ENCODE data around the gene DUS2.
A peak's percentile ranks its signal among the peaks of the same experiment; 100 is the strongest.
"Not testable (repeated sequence)": the region's sequence is repeated elsewhere in the genome, so short reads cannot be mapped to it uniquely, and the experiment has no call there.

DUS2 gene

DNA sequence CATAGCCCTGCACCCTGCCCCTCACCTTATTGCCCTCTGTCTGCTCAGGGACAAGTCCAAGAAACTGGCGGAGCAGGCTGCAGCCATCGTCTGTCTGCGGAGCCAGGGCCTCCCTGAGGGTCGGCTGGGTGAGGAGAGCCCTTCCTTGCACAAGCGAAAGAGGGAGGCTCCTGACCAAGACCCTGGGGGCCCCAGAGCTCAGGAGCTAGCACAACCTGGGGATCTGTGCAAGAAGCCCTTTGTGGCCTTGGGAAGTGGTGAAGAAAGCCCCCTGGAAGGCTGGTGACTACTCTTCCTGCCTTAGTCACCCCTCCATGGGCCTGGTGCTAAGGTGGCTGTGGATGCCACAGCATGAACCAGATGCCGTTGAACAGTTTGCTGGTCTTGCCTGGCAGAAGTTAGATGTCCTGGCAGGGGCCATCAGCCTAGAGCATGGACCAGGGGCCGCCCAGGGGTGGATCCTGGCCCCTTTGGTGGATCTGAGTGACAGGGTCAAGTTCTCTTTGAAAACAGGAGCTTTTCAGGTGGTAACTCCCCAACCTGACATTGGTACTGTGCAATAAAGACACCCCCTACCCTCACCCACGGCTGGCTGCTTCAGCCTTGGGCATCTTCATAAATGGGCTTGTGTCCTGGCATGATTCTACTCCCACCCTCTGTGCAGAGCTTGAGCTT, 55.8 kb downstream of the DUS2 start:
- no peak for DNase-seq

DNA sequence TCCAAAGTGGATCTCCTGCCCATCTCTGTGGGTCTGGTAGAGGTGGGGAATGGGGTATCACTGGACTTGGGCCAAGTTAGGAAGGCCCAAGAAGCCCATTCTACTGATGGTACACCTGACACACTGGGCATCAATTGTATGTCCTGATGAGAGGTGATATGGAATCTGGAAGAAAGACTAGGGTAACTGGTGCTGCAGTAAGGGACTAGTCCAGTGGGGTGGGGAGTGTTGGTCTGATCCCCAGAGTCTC, 56.2 kb downstream of the DUS2 start:
- no peak for DNase-seq

DNA sequence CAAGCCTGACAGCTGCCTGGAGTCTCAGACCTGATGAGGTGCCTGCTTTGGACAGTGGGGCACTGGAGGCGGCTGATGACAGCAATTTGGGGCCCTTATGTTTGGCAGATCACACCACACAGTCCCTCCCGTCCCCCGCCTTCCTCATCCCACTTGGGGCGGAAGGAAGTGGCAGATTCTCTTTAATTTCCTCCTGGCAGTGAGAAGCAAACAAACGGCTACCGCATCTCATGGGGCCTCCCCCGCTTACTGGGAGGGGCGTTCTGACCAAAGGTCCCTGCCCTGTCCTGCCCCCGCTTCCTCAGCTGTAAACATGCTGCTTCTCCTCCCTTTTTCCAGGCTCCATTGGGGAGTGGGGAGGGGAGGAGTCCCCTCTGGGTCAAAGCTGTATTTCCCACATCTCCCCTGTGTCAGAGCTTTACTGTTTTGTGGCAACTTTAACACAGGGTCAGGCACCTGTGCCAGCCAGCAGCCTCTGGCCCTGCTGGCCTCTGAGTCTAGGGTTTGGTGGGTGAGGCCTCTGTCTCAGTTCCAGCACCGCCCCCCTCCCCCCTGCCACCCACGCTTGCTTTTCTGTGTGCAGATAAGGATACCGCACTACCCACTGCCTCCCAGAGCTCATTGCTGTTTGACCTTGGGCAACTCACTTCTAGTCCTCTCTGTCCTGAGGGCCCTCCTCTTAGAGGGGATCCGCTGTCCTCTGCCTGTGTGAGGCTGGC, 56.7 kb downstream of the DUS2 start:
- DNase-seq = peak; percentile 86

DNA sequence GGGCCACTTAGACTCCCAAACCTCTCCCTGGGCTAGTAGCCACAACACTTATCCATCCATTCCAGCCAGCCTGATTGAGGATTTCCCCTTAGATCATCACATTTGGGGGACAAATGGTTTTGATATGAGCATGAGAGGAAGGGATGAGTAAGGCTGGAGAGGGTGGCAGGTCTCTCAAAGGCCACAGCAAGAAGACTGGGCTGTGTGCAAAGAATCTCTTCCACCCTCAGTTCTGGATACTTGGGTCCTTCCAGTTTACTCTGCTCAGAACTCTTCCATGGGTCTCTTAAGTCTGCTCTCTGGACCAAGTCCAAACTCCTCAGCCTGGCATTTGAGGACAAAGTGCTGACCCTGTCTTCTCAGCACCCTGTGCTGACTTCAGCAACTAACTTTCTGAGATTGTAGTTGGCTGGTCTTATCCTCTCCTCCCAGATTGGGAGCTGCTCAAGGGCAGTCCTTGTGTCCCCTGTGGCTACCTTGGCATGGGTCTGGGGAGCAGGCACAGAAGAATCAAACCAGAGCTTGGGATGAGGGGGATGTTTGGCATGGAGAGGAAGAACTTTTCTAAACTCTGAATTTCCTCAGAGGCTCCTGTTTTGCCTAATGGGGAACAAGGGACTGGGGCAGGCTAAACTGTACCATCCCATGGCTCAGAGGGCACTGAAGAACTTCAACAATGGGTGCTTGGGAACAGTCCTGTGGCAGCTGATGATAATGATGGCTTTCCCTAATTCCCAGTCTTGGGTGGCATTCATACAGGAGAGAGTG, 59.0 kb downstream of the DUS2 start:
- peak; percentile 73 for DNase-seq

DNA sequence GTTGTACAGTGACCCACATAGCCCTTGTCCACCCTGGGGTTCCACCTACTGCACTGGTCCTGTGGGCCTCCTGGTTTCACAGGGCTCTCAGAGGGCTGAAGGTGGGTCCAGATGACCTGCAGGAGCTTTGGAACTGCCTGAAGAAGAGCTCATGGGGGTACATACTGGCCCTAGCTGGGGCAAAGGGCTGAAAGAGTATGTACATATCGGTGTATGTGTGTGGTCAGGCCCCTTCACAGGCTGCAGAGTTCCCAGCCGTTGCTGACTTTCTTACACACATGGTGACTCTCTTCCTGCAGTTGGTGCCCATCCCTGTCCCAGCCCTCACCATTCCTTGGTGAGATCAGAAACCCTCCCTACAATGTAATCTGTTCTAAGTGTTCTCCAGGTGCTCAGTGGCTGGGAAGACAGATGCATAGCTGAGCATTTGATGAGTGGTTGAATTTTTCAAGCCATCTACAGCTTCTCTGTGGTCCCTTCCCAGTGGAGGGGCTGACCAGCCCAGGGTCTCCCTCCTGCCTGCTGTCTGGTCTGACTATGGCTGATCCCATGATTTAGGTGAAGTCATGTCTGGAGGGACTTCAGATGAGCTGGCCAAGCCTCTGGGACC, 59.6 kb downstream of the DUS2 start:
- DNase-seq = no peak

DNA sequence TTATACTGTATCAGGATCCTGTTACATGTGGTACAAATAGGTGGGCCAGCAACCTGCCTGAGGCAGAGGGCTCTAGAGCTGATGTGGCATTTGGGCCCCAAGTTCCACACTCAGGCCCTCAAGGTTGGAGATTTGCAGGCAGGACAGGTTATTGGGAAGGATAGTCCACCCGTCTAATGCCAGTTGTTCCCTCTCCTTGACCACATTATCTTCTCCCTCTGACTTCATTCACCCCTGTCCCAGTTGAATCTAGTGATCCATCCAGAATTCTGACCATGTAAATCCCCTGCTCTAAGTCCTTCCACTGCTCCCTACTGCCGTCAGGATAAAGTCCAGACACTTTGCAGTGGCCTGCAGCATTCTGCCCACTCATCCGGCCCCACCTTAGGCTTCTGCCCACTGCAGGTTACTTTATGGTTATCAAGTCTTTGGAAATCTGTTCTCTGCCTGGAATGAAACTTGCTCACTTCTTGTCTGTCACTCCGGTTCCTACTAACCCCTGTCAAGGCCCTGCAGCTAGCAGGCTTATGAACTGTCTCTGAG, 60.2 kb downstream of the DUS2 start:
- DNase-seq = no peak

DNA sequence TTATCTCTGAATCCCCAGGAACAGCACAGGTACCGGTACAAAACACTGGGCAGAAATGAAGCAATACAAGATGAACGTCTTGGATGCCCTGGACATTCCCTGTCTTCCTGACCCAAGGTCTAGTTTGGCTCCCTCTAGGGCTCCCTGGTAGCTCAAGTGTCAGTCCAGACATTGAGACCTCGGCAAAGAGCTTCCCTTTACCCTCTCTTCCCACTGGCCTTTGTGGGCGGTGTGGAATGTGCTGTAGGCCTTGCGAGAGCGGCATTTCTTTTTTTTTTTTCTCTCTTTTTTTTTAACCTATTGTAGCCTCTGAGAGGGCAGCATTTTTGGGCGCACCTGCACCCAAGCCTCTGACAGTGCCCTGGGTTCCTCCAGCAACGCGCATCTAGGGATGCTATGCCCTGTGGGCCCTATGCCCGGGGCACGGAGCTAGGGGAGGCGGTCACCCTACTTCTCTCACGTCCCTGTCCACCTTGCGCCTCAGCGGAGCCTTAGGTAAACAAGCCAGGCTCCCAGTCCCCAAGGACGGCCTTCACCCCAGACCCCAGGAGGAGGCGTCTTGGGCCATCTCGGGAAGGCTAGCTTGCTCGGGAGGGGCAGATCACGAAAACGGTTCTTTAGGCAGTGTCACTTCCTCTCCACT, 60.9 kb downstream of the DUS2 start:
- no peak for DNase-seq

DNA sequence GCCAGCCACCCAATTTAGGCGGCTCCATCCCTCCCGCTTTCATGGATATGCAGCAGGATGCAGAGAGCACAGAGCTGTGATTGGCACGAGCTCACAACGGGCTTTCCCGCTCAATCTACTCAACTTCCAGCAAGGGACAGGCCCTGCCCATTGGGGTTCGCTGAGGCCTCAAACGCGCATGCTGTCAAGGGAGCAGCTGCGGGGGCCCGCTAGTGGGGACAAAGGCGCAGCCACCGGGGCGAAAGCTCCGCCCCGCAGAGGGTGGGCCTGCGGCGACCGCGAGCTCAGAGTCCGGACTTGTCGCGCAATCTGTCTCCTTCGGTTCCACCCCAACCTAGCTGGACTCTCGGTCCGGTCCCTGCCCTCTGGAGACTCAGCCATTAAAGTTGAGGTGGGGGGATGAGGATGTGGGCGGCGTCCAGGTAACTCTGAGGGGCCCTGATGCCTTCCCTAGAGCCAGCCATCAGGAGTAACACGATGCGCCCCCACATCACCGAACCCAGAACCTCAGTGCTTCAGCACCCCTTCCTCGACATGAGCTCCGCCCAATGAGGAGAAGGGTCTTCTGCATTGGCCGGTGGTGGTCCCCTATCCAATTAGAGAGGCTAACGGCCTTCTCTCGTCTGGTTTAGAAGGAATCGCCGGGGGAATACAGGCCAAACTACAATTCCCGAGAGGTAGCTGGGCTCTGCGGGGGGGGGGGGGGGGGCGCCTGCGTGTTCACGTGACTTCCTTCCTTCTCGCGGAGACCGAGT, 61.6 kb downstream of the DUS2 start:
- DNase-seq = peak; percentile 93

DNA sequence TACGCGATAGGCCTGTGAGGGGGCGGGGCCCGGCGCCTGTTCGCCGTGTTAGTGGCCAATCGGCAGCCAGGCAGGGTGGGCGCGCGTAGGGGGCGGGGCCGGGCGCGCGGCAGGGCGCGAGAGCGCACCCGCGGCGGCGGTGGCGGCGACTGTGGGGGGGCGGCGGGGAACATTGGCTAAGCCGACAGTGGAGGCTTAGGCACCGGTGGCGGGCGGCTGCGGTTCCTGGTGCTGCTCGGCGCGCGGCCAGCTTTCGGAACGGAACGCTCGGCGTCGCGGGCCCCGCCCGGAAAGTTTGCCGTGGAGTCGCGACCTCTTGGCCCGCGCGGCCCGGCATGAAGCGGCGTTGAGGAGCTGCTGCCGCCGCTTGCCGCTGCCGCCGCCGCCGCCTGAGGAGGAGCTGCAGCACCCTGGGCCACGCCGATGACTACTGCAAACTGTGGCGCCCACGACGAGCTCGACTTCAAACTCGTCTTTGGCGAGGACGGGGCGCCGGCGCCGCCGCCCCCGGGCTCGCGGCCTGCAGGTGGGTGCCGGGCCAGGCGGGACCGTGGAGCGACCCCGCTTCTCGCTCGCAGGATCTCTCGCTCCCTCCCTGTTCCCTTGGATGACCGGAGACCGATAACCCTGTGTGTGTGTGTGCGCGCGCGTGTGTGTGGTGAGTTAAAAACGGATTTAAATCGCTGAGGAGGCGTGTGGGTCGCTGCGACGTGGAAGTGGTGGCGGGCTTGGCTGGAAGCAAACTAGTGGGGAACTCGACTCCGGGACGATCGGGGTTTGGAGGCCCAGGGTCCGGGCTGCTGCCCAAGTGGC, 62.4 kb downstream of the DUS2 start, which contains the start of gene NFATC3:
NFATC3 (plus strand) TSS at position 112 of the 813 bp plus-strand sequence; CDS start at position 424, 312 bp downstream.
- DNase-seq = peak; percentile 99

DNA sequence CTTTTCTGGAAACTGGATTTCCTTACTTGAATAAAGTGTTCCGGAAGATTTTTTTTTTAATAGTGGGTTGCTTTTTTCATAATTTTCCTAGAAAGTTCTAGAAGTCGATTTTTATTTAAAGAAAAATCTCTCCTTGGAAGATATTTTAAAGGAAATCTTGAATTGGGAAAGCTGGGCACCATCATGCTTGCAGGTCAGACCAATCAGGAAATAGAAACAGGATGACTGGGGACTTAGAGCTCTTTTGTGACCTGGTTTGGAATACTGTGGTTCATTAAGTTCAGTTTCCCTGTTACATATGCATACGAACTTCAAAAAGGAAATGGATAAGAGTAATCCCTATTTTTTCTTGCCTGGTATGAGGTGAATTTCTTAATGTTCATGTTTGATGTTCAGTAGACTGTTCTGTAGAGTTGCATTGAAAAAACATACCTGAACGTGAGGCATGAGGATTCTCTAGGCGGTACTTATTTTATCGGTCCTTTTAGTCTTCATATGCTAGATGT, 63.3 kb downstream of the DUS2 start:
- no peak for DNase-seq

DNA sequence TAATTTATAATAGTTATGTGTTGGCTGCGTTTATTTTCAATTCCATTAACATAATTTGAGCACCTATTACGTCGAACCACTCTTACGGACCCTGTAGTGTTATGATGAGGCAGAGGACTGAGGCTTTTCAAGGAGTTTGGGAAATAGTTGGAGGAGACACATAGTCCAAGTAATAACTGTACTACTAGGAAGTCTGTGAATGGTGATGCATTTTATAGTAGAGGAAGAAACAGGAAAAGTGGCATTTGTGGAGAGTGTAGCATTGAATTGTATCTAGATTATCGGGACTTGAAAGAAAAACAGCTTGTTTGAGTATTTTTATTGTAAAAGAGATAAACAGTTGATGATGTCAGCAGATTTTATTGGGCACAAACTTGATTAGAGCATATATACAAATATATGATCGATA, 63.8 kb downstream of the DUS2 start:
- DNase-seq = no peak

DNA sequence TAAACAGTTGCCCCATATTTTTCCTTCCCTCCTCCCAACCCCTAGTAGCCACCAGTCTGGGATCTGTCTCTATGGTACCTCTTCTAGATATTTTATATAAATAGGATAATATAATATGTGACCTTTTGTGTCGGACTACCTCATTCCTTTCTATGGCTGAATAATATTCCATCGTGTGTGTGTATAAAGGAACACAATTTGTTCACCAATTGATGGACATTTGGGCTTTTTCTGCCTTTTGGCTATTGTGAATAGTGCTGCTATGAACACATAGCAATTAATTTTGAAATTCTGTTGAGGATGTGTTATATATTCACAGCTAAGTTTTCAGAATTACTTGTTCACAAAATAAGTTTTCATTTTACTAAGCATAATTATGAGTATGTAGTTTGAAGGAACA, 64.6 kb downstream of the DUS2 start:
- DNase-seq = no peak

DNA sequence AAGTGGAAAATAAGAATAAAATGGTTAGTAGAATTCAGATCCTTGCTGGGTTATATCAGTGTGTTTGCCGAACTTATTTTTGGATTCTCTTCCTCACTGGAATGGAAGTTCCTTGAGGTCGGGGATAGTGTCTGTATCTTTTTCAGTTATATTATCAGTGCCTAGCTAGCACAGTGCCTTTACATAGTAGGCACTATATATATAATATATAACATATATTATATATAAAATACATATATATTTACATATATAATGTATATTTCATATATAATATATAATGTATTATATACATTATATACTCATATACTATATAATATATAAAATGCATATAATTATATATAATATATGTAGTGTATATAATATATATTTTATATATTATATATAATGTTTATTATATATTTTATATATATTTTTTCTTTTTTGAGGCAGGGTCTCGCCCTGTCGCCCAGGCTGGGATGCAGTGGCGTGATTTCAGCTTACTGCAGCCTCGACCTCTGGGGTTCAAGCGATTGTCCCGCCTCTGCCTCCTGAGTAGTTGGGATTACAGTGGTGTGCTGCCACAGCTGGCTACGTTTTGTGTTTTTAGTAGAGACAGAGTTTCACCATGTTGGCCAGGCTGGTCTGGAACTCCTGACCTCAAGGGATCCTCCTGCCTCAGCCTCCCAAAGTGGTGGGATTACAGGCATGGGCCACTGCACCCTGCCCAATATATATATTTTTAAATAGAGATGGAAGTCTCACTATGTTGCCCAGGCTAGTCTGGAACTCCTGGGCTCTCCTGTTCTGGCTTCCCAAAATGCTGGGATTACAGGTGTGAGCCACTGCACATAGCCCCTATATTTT, 65.3 kb downstream of the DUS2 start:
- DNase-seq = no peak

DNA sequence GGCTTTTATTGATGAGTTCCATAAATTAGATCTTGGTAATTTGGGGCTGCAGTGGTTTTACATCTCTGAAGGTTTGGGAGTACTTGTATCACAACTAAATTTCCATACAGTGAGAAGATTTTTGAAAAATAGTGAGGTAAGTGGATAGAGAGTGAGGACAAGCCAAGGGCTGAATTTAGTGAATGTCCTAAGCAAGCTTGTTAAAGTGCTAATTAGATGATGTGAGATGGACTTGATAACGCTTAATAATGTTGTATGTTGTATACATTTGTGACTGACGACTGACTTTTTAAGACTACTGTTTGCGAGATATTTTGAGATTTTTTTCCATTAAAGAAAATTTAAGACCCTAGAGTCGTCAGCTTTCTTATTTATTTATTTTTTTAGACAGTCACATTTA, 66.0 kb downstream of the DUS2 start:
- no peak for DNase-seq

DNA sequence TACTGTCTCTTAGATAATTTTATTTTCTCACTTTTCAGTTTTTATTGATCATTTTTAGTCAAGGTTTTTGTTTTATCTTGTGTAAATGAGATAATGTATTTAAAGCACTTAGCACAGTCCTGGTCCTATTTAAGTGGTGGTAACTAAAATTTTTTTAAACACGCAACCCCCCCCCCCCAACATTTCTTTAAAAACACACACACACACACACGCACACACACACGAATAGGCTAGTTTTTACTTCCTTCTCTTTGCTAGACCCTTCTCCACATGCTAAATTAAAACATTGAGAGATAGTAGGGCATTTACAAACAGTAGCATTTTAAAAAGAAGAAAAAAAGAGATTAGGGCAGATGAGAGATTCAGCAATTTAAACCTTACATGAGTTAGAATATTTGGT, 67.0 kb downstream of the DUS2 start:
- no peak for DNase-seq

DNA sequence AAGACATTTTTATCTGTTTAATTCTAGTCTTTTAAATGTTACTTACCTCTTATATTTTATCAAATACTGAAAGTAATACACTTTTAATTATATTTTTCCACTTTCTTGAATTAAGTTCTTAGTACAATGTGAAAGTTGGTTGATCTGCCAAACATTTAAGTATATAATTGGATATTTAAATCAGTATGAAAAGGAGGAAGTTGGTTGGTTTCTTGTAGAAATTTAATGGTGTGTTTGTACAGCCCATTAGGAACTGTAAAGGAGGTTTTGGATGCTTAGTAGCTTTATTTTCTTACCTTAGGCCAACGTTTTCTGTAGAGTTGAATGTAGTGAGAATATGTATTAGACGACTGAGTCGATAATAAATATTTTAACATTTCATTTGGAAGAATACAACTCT, 67.4 kb downstream of the DUS2 start:
- no peak for DNase-seq

DNA sequence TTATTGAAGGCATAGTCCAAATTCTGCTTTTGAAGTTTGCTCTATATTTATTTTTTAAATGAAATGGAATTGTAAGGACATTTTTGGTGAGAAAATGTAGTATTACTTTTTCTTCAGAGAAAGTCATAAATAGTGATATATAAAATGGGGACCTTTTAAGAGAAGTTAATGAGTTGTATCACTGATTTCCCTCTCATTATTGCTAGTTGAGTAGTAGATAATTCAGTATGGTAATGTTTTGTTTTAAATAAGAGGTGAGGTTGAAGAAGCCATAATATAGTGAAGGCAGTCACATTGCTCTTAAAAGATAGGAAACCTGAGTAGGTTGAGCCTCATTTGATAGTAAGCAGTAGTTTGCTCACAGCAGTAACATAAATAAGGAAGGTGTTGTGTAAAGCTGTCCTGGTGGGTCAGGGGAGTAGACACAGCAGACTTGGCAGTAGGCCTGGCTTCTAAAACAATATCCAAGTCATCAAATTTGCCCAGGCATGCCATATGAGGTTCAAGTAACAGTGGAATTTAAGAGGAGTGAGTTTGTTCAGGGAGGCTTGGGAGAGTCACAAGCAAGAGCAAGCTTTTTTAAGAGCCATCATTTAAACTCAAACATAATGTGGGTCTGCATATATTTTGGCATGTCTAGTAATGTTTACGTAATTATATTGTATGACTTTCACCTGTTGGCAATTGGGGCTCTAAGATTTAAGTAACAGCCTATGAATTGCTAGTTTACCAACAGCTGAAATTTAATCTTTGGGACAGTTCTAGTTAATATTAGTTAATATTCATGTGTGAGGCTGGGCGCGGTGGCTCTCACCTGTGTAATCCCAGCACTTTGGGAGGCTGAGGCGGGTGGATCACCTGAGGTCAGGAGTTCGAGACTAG, 68.5 kb downstream of the DUS2 start:
- DNase-seq = no peak

DNA sequence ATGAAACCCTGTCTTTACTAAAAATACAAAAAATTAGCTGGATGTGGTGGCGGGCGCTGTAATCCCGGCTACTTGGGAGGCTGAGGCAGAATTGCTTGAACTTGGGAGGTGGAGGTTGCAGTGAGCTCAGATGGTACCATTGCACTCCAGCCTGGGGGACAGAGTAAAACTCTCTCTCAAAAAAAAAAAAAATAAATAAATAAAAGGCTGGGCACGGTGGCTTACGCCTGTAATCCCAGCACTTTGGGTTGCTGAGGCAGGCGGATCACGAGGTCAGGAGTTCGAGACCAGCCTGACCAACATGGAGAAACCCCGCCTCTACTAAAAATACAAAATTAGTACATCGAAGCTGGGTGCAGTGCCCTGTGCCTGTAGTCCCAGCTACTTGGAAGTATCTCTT, 69.2 kb downstream of the DUS2 start:
- DNase-seq = not testable (repeated sequence)
